Tongue (tissue), 2 donors: ENCODE results near the gene NFS1. TPM values are rescaled to one million over a fixed set of nuclear protein-coding genes. Genes with fewer than 3 reads are reported as not detected.

ENCODE experiments used
- DNase-seq: peaks from one replicate; pipeline ENCODE4 v3.0.0-alpha.2; 2015
- total RNA-seq: library from RNA; depleted of rRNA; stranded (reverse); fragments of >200 nt; gene quantifications from one replicate; pipeline ENCODE4 v1.2.3, GENCODE V29; 2014

The NFS1 gene
- total RNA-seq, 1 donor from 2014 or later, result 33.3 TPM

- DNase-seq, result no peak
These were observed 25.3 kb downstream of the NFS1 start for GRCh38 chr20:35673884-35674283.

- DNase-seq, result no peak
These were observed 29.5 kb downstream of the NFS1 start for GRCh38 chr20:35669681-35670080.

GRCh38 chr20:35669221-35669620 is 29.9 kb downstream of the NFS1 start:
- DNase-seq, result no peak

- DNase-seq, result no peak
These were observed 33.2 kb downstream of the NFS1 start for GRCh38 chr20:35665949-35666288.

- peak; percentile 97 for DNase-seq
These were observed 34.5 kb downstream of the NFS1 start, which contains the start of the genes CPNE1 and RBM12 for GRCh38 chr20:35664466-35665206. TSS of gene CPNE1 (minus strand) at chr20:35664900. CDS start at chr20:35632923, 31,977 bp downstream. TSS of gene RBM12 (minus strand) at chr20:35664900. CDS start at chr20:35655322, 9,578 bp downstream.

GRCh38 chr20:35663516-35664465 is 35.4 kb downstream of the NFS1 start:
- DNase-seq, result peak; percentile 67

- DNase-seq, result no peak
These were observed 36.6 kb downstream of the NFS1 start for GRCh38 chr20:35662551-35662950.

- DNase-seq, result no peak
These were observed 37.2 kb downstream of the NFS1 start for GRCh38 chr20:35661908-35662307.

- DNase-seq, result no peak
These were observed 38.1 kb downstream of the NFS1 start for GRCh38 chr20:35661053-35661452.

- DNase-seq, result no peak
These were observed 38.8 kb downstream of the NFS1 start for GRCh38 chr20:35660122-35660937.

GRCh38 chr20:35657271-35657670 is 41.9 kb downstream of the NFS1 start:
- DNase-seq, result no peak

- DNase-seq, result no peak
These were observed 44.7 kb downstream of the NFS1 start for GRCh38 chr20:35654415-35654814.

GRCh38 chr20:35653893-35654292 is 45.3 kb downstream of the NFS1 start:
- DNase-seq, result no peak

GRCh38 chr20:35653430-35653734 is 45.8 kb downstream of the NFS1 start:
- no peak for DNase-seq

- no peak for DNase-seq
These were observed 46.3 kb downstream of the NFS1 start for GRCh38 chr20:35652641-35653429.

GRCh38 chr20:35651958-35652357 is 47.2 kb downstream of the NFS1 start:
- no peak for DNase-seq

- no peak for DNase-seq
These were observed 48.5 kb downstream of the NFS1 start for GRCh38 chr20:35650632-35651031.

- DNase-seq, result no peak
These were observed 50.3 kb downstream of the NFS1 start for GRCh38 chr20:35648836-35649235.

GRCh38 chr20:35644806-35645205 is 54.3 kb downstream of the NFS1 start:
- no peak for DNase-seq

- no peak for DNase-seq
These were observed 56.1 kb downstream of the NFS1 start for GRCh38 chr20:35643045-35643444.

GRCh38 chr20:35641743-35642142 is 57.4 kb downstream of the NFS1 start:
- no peak for DNase-seq

GRCh38 chr20:35640724-35641123 is 58.4 kb downstream of the NFS1 start:
- no peak for DNase-seq
